AG04450 (cell line): ENCODE measurements around the gene MS4A4E. TPM values are rescaled to one million over a fixed set of nuclear protein-coding genes. Genes with fewer than 3 reads are reported as not detected.

Source experiments
- CTCF ChIA-PET: fragments of 300-600, 350-600 bp; formaldehyde crosslinking; extraction: SDS; loops from one replicate; lab custom pipeline; 2022; ENCODE audit warnings: antibody characterized with exemption, inconsistent platforms; lab: Charles Lee
- POLR2A ChIA-PET: fragments of 350-600 bp; formaldehyde crosslinking; extraction: SDS; loops from one replicate; lab custom pipeline; 2021; ENCODE audit warnings: antibody characterized with exemption, inconsistent platforms; lab: Yijun Ruan, JAX
- DNase-seq: peaks from one replicate; pipeline ENCODE4 v3.0.0-alpha.2; 2011; ENCODE audit warnings: low read depth, low spot score
- H3K27ac ChIP-seq: one replicate; pipeline ENCODE4 v1.5.1; 2012; ENCODE audit warnings: low read depth, low read length, control low read depth
- H3K27me3 ChIP-seq: one replicate; pipeline ENCODE4 v1.6.0; 2012; ENCODE audit warnings: low read length; ENCODE audit not compliant: control insufficient read depth, insufficient read depth
- H3K4me3 ChIP-seq: 2 replicates; pipeline ENCODE4 v1.5.1; 2011; ENCODE audit warnings: mild to moderate bottlenecking, low read depth, low read length, control low read depth
- H3K9me3 ChIP-seq: 2 replicates; pipeline ENCODE4 v1.5.1; 2012; ENCODE audit warnings: low read length; ENCODE audit not compliant: control insufficient read depth, insufficient read depth
- polyA plus RNA-seq: library from polyadenylated mRNA; depleted of rRNA; stranded (reverse); fragments of >200 nt; gene quantifications from 2 replicates; pipeline ENCODE4 v1.2.3, GENCODE V29; 2011
- TF ChIP-seq, protein P1 (sequence below): IDR thresholded peaks from 2 replicates; pipeline ENCODE4 v1.5.1; 2011; ENCODE audit warnings: low read depth, low read length, control low read depth, inconsistent platforms

Gene MS4A4E
- polyA plus RNA-seq, 1 experiment: not detected

GRCh38 chr11:60251485-60252212 is 8.7 kb upstream of the MS4A4E start:
- Histone ChIP-seq H3K27me3 (no peaks in the 10 kb centered on the region), H3K27ac (no peak overlapping the region), H3K4me3 (no peak overlapping the region), H3K9me3 (peaks cover 13% of the 10 kb centered on the region)
- TF ChIP-seq, protein P1, sequence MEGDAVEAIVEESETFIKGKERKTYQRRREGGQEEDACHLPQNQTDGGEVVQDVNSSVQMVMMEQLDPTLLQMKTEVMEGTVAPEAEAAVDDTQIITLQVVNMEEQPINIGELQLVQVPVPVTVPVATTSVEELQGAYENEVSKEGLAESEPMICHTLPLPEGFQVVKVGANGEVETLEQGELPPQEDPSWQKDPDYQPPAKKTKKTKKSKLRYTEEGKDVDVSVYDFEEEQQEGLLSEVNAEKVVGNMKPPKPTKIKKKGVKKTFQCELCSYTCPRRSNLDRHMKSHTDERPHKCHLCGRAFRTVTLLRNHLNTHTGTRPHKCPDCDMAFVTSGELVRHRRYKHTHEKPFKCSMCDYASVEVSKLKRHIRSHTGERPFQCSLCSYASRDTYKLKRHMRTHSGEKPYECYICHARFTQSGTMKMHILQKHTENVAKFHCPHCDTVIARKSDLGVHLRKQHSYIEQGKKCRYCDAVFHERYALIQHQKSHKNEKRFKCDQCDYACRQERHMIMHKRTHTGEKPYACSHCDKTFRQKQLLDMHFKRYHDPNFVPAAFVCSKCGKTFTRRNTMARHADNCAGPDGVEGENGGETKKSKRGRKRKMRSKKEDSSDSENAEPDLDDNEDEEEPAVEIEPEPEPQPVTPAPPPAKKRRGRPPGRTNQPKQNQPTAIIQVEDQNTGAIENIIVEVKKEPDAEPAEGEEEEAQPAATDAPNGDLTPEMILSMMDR: peak; percentile 41
- no peak for DNase-seq
- ChIA-PET CTCF (interaction anchor here (0.6 to 2.3 kb wide), 13 partner anchors 9 to 712 kb away, joined by 3 to 13 read pairs (median 3); no protein-coding TSS in a partner anchor), POLR2A (no interaction called here)

DNA sequence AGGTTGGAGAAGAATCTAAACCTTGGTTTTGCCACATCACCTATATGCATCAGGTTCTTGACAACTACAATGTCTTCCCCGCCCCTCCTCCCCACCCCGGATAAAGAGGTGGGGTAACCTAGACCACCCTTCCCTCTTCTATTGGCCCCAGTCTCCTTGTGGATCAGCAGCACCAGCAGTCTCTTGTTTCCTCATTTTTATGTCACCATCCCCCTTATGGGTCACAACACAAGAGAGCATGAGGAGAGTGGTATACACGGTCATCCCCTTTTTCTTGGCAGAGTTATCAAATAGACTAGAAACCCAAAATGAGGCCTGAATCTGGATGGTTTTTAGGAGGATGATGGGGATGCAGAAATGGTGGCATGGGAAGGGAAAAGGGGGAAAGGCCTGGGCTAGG is 1.2 kb downstream of the MS4A4E start:
- H3K4me3 ChIP-seq: no peak overlapping the region
- no peak overlapping the region for H3K27ac ChIP-seq
- no peak for DNase-seq
- TF ChIP-seq, protein P1: no peak
- H3K9me3 ChIP-seq: peaks cover 9% of the 10 kb centered on the region
- no peaks in the 10 kb centered on the region for H3K27me3 ChIP-seq
- CTCF ChIA-PET: no interaction called here
- POLR2A ChIA-PET: no interaction called here

DNA sequence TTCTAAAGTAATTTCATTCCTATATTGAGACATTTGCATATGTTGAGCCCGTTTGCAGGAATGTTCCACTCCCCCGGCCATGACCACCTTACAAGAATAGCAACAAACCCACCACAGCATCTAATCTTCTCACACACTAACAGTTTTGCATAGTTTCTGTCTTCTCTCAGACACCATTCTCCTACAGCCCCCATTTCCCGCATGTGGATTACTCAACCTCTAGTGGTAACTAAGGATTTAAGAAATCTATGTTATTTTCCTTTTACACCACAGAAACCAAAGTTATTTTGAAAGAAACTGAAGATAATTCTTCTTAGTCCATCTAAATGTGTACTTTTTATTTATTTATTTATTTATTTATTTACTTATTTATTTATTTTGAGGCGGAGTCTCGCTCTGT is 2.3 kb downstream of the MS4A4E start:
- Histone ChIP-seq H3K27me3 (no peaks in the 10 kb centered on the region), H3K4me3 (no peak overlapping the region), H3K27ac (no peak overlapping the region), H3K9me3 (peaks cover 9% of the 10 kb centered on the region)
- TF ChIP-seq, protein P1: no peak
- no peak for DNase-seq
- POLR2A ChIA-PET: no interaction called here
- CTCF ChIA-PET: no interaction called here

DNA sequence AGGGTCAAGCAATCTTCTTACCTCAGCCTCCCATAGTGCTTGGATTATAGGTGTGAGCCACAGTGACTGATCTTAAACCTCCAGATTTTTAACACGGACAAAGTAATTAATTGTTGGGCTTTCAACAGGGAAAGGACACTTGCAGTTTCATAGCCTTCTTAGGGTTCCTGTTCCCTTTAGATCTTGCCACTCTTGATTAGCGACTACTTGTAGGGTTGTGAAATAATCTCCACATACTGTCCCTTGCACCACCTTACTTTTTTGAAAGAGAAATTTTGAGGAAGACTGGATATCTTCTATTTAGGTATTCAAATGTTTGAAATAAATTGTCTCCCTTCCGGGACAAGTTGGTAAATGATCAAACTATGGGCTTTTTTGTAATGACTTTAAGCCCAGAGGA is 7.6 kb downstream of the MS4A4E start:
- Histone ChIP-seq H3K27ac (no peak overlapping the region), H3K9me3 (peaks cover 15% of the 10 kb centered on the region; the same call in 1 of the 2 replicates), H3K4me3 (no peak overlapping the region), H3K27me3 (no peaks in the 10 kb centered on the region)
- DNase-seq: no peak
- TF ChIP-seq, protein P1: no peak
- ChIA-PET CTCF (no interaction called here), POLR2A (no interaction called here)

DNA sequence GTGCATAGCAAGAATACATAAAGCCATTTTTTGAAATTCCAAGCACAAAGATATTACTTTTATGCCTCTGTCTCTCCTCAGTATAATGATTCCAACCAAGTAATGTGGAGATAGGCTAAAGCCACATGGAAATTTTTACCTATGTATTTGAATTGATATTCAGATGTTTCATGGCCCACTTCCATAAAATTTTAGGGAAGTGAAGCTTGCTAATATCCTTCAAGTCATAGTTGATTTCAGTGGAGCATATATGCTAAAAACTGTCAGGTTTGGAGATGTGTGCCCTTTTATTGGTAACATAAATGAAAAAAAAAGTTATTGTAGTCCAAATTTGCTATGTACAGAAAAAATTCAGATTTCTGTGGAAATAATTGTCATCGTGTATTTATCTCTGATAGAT is 12.3 kb downstream of the MS4A4E start:
- peaks cover 15% of the 10 kb centered on the region for H3K9me3 ChIP-seq
- H3K4me3 ChIP-seq: no peak overlapping the region
- TF ChIP-seq, protein P1: no peak
- ChIA-PET POLR2A (no interaction called here), CTCF (interaction anchor here (1.0 kb wide), 1 partner anchor 20 kb away, joined by 4 read pairs; no protein-coding TSS in a partner anchor)
- no peak overlapping the region for H3K27ac ChIP-seq
- DNase-seq: no peak
- H3K27me3 ChIP-seq: no peaks in the 10 kb centered on the region
